ENCODE data around the gene ADD2.

- TF ChIP-seq CTCF (IDR thresholded peaks at IDR 0.05; ENCODE audit: low read depth, low read length): no peak
- TF ChIP-seq POLR2A (IDR thresholded peaks at IDR 0.05; ENCODE audit: extremely low read depth, insufficient read length): no peak
- no peak for TF ChIP-seq MAX (IDR thresholded peaks at IDR 0.05; ENCODE audit: low read depth, low read length)
- no peak for TF ChIP-seq MYC (IDR thresholded peaks at IDR 0.05; ENCODE audit: low read depth, low read length)
Measured at GRCh38 chr2:70715071-70715985, 52.7 kb downstream of the ADD2 start.

Data from NB4 (cell line).